Colonic mucosa (tissue), 4 donors: Measurements from ENCODE around the gene WDR89. TPM values are rescaled to one million over a fixed set of nuclear protein-coding genes. Genes with fewer than 3 reads are reported as not detected.

ENCODE experiments used
- DNase-seq: peaks from one replicate; pipeline ENCODE4 v3.0.0-alpha.2; 2020
- H3K27ac ChIP-seq: fragments of 200-600 bp; one replicate; pipeline ENCODE4 v1.8.0; 2021
- H3K27me3 ChIP-seq: fragments of 200-600 bp; one replicate; pipeline ENCODE4 v1.8.0; 2021
- H3K36me3 ChIP-seq: fragments of 200-600 bp; one replicate; pipeline ENCODE4 v1.8.0; 2021
- H3K4me1 ChIP-seq: fragments of 200-600 bp; one replicate; pipeline ENCODE4 v1.8.0; 2021; ENCODE audit warnings: mild to moderate bottlenecking
- H3K4me3 ChIP-seq: fragments of 200-600 bp; one replicate; pipeline ENCODE4 v1.8.0; 2021
- H3K9ac ChIP-seq, 2 donors: one replicate each; pipeline ENCODE4 v1.7.0; 2013; ENCODE audit warnings: control low read depth in 2 of 2, low read depth in 2 of 2, low read length in 2 of 2
- H3K9me3 ChIP-seq: fragments of 200-600 bp; one replicate; pipeline ENCODE4 v1.8.0; 2021
- CTCF ChIP-seq: fragments of 200-600 bp; IDR thresholded peaks from one replicate; pipeline ENCODE4 v1.8.0; 2022; ENCODE audit warnings: antibody characterized with exemption, mild to moderate bottlenecking
- intact Hi-C: fragments of 100-400 bp; cut with DNase I; formaldehyde crosslinking; loops from one replicate; pipeline ENCODE4 v1.14.1; 2022
- total RNA-seq, 2 donors: library from RNA; stranded (reverse); fragmentation: NEBNext Ultra II Directional in 1 of 2; extraction: Animal tissue kit (Norgen Biotek cat#: 25700) in 1 of 2; gene quantifications; one replicate each; pipeline ENCODE4 v1.2.1, GENCODE V29; 2021
- donor health status: healthy.
- donor health status: DM: no; HTN: no; CAD: no.
- donor health status: DM: no; HTN: no; CAD: no.

The WDR89 gene
- total RNA-seq: 10 to 100 TPM in 1 of 2 donors, 1 to 10 TPM in 1; 7.9 to 12.0 TPM

DNA sequence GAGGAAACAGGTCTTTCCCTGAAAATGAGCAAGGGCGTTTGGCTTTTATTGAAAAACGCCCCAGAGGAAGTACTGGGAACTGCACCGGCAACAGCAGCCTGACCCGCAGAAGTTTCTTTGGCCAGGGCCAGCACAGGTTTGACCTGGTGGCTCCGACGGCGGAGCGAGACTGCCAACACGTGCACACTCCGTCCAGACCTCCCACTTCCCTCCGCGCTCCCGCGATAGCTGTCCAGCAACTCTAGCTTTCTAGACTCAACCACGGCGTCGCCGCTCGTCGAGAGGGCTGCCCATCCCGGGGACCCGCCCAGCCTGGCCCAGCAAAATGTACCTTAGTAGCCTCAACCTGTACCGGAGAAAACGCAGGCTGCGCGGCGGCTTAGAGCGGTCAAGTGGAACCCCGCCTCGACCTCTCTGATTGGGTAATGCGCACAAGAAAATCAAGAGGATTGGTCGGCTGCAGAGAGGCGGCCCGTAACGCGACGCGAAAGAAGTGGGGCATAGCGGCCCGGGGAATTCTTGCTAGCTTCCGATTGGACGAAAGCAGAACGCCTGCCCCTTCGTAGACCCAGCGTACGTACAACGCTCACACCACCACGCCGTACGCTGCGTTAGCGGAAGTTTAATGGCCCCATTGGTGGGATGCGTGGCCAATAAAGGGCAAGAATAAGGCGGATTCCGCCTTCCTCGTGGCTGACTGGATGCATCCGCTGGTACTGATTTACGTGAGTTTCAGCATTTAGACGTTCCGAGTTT lies at the start of gene WDR89:
Gene WDR89 (minus strand): TSS at position 399 of the 756 bp plus-strand sequence. CDS start 41,929 bp downstream, outside the sequence.
- Histone ChIP-seq H3K27me3 (no peaks in the 10 kb centered on the region), H3K9ac (peak within 1 kb of the TSS; percentile 60 to 95), H3K9me3 (no peaks in the 10 kb centered on the region), H3K4me3 (peak within 1 kb of the TSS; percentile 63), H3K36me3 (no peaks in the 10 kb centered on the region), H3K4me1 (no peaks in the 10 kb centered on the region), H3K27ac (peak within 1 kb of the TSS; percentile 97)
- DNase-seq: peak; percentile 97
- peak; percentile 88 for TF ChIP-seq CTCF
- intact Hi-C loops: no loop called here

DNA sequence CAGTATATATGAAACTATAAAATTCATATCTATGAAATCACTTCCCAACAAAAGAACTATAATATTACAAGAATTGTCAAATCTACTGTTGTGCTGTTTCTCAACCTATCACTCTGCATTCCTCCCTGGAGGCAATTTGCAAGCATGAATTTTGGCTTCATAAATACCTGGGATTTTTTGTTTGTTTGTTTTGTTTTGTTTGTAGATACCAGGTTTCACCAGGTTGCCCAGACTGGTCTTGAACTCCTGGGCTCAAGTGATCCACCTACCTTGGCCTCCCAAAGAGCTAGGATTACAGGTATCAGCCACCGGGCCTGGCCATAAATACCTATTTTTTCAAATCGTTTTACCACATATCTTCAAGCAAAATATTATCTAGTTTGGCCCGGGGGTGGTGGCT lies 47.5 kb upstream of the WDR89 start:
- intact Hi-C loops: no loop called here
- Histone ChIP-seq H3K4me1 (no peaks in the 10 kb centered on the region), H3K4me3 (no peak overlapping the region), H3K27ac (no peak overlapping the region), H3K36me3 (no peaks in the 10 kb centered on the region), H3K27me3 (no peaks in the 10 kb centered on the region), H3K9me3 (no peaks in the 10 kb centered on the region), H3K9ac (no peak overlapping the region)
- TF ChIP-seq CTCF: no peak
- no peak for DNase-seq

DNA sequence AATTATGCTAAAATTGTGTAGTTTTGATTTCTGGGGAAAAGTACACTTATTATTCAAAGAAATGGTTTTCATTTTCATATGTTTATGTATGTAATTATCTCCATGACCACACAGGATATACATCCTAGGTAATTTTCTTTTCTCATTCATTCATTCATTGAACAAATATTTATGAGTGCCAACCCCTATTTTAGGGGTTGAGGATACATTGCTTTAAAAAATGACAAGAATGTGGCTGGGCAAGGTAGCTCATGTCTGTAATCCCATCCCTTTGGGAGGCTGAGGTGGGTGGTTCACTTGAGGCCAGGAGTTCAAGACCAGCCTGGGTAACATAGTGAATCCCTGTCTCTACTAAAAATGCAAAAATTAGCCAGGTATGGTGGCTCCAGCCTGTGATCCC lies 45.3 kb upstream of the WDR89 start:
- TF ChIP-seq CTCF: no peak
- no peaks in the 10 kb centered on the region for H3K27me3 ChIP-seq
- intact Hi-C loops: no loop called here
- H3K4me1 ChIP-seq: no peaks in the 10 kb centered on the region
- no peak for DNase-seq
- no peak overlapping the region for H3K4me3 ChIP-seq
- H3K27ac ChIP-seq: no peak overlapping the region
- no peaks in the 10 kb centered on the region for H3K36me3 ChIP-seq
- no peak overlapping the region for H3K9ac ChIP-seq
- H3K9me3 ChIP-seq: no peaks in the 10 kb centered on the region

- no peak for DNase-seq
- no peaks in the 10 kb centered on the region for H3K27me3 ChIP-seq
- H3K36me3 ChIP-seq: no peaks in the 10 kb centered on the region
- intact Hi-C loops: no loop called here
- H3K4me3 ChIP-seq: no peak overlapping the region
- H3K9me3 ChIP-seq: no peaks in the 10 kb centered on the region
- H3K27ac ChIP-seq: no peak overlapping the region
- no peak overlapping the region for H3K9ac ChIP-seq
- no peaks in the 10 kb centered on the region for H3K4me1 ChIP-seq
- no peak for TF ChIP-seq CTCF
Observed at GRCh38 chr14:63685401-63685800, 43.7 kb upstream of the WDR89 start.

DNA sequence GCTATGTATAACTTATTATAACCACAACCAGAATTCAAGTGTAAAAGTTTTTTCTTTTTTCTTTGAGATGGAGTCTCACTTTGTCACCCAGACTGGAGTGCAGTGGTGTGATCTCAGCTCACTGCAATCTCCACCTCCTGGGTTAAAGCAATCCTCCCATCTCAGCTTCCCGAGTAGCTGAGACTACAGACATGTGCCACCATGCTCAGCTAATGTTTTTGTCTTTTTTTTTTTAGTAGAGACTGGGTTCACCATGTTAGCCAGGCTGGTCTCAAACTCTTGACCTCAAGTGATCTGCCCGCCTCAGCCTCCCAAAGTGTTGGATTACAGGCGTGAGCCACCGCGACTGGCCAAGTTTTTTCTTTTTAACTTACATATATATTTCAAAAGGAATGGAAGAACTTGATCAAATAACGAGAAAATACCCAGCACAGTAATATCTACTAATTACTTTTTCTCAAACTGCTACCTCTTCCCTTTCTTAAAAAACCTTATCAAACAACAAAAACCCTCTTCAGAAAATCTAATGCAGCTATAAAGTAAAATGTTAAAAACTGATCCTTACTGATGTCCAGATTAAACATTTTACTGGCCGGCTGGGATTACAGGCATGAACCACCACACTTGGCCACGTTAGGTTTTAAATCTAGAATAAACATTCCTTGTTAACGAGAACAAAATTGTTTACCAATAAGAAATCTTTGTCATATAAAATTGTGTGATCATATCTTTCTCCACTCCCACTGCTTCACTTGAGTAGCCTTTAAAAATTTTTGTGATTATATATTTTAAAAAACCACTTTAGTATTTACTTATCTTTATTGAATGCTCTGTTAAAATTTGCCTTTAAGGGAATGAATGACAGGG lies 41.3 kb upstream of the WDR89 start:
- intact Hi-C loops: no loop called here

More for the DNA sequence above, 41.3 kb upstream of the WDR89 start:
- Histone ChIP-seq H3K27ac (no peak overlapping the region), H3K9ac (no peak overlapping the region), H3K36me3 (no peaks in the 10 kb centered on the region), H3K27me3 (no peaks in the 10 kb centered on the region), H3K4me1 (no peaks in the 10 kb centered on the region), H3K9me3 (no peaks in the 10 kb centered on the region), H3K4me3 (no peak overlapping the region)
- no peak for DNase-seq
- no peak for TF ChIP-seq CTCF
